Keratinocyte (primary cell): ENCODE measurements around the gene MAL.

Source experiments
- CTCF ChIP-seq, 3 experiments: IDR thresholded peaks in 1 of 3; conservative IDR thresholded peaks in 1 of 3; optimal IDR thresholded peaks in 1 of 3; 2 replicates in 2 of 3; 3 replicates in 1 of 3; pipeline versions ENCODE3 to v1.5.1; 2011; ENCODE audit warnings: low read length in 3 of 3, mild to moderate bottlenecking in 3 of 3, moderate library complexity in 2 of 3, control low read depth in 1 of 3, inconsistent platforms in 1 of 3; ENCODE audit not compliant: insufficient read depth in 2 of 3; ENCODE audit errors: extremely low read depth in 1 of 3
- EZH2 ChIP-seq: IDR thresholded peaks from one replicate; pipeline ENCODE4 v1.6.1; 2012; ENCODE audit warnings: inconsistent platforms, mild to moderate bottlenecking, low read length, moderate library complexity

- TF ChIP-seq CTCF (optimal IDR thresholded peaks at IDR 0.05 in 1 of 3, IDR thresholded peaks at IDR 0.05 in 1 of 3, conservative IDR thresholded peaks at IDR 0.05 in 1 of 3; ENCODE audit: extremely low read depth in 1 of 3, insufficient read depth in 2 of 3, low read length in 3 of 3) = no peak
- TF ChIP-seq EZH2 = no peak
These were observed 36.2 kb downstream of the MAL start for GRCh38 chr2:95061601-95062183.
